Activated CD8-positive, alpha-beta memory T cell treated with anti-CD3 and anti-CD28 coated beads, Interleukin-2, amount 50 U/mL, for 24 hours (primary cell): ENCODE data around the gene PRPF40B.

Experiments
- DNase-seq: peaks from one replicate; pipeline ENCODE4 v3.0.0-alpha.2; 2020; ENCODE audit errors: extremely low read depth

PRPF40B gene

DNA sequence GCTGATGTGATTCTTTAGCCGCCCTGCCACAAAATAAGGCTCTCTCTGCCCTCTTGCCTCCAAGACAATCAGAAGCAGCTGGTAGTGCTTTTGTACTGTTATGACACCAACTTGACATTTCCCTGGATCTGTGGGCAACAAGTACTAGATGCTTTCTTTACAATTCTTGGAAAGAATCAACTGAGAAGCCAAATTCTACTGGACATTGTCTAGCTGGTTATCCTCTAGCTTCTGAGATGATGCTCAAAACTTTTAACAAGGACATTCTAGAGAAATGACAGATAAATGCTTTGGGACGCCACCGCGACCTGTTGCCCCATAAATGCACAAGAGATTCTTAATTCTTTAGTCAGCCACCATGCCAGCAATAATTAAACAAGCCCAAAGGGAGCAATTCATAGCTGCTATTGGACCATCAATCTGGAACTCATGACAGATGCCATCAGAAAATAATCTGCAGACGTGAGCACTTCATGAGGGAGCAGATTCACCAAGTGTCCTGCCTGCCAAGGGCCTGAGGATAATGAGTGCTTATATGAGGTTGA lies 61.0 kb downstream of the PRPF40B start:
- no peak for DNase-seq

DNA sequence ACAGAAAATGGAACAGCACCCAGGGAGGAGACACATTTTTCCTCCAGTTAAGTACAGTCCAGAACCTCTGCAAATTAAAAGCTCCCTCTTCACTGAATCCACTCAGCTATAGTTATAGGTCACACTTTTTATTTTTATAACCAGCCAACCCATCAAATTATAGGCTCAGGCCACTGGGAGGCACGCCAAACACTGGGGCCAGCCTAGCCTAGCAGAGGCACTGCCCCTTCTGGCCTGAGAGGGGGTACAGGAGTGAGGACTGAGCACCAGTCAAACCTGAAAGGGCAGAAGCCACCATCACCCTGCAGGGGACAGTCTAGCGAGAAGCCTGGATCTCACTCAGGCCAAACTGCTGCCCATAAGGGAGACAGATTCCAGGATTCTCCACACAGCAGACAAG lies 64.6 kb downstream of the PRPF40B start:
- no peak for DNase-seq

DNA sequence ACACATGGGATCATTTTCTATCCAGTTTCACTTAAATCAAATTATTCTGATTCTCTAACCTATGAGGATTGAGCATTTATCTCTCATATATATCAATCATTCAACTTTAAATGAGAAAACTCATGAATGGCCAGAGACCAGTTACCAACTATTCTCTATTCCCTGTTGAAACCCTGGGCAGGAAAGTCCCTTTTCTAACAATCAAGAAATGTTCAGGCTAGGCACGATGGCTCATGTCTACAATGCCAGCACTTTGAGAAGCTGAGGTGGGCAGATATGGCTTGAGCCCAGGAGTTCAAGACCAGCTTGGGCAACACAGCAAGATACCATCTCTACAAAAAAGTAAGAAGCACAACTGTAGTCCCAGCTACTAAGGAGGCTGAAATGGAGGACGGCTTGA lies 65.9 kb downstream of the PRPF40B start:
- DNase-seq: no peak

DNA sequence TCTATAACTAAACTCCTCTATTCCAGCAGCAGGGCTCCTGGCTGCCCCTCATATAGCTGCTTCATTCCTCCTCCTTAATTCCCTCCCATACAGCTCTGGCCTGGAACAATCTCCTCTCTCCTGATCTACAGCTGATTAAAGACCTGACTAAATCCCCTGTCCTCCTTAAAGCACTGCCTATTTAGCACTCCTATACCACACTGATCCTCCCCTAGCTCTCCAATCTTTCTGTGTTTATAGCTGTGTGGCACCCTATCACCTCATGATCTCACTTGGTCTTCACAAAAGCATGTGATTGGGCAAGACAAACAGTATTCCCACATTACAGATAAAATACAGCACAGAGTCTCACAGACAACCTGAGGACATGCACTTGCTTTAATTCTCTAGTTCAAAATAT lies 66.4 kb downstream of the PRPF40B start:
- DNase-seq: no peak

DNA sequence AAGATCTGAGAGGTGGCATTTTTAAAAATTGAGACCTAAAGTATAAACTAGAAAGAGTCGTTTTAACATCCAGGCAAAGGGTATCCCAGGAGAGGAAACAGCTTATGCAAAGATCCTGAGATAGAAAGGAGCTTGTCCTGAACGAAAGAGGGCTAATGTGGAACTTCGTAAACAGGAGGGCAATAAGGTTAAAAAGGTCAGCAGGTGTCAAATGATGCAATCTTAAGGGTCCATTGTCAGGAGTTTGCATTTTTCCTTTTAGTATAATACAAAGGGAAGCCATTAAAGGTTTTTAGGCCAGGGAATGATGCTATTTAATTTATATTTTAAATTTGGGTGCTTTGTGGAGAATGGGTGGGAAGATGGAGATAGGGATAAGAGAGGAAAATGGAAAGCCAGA lies 69.5 kb downstream of the PRPF40B start:
- no peak for DNase-seq

DNA sequence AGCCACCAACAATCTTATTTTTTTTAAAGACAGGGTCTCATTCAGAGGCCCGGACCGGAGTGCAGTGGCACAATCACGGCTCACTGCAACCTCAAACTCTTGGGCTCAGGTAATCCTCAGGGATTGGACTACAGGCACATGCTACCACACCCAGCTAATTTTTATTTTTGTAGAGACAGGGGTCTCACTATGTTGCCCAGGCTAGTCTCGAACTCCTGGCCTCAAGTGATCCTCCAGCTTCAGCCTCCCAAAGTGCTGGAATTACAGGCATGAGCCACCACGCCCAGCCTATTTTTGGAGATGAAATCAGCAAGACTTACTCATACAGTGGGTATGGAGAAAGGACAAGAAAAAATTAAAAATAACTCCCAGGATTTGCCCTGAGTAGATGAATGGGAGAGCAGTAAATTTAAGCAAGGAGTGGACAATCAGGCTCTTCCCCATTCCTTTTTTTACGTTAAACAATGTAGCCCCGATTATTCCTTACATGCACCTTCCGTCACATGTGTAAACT lies 70.6 kb downstream of the PRPF40B start:
- DNase-seq: no peak
